Testis (tissue), 2 donors: Measurements from ENCODE around the gene DENND1A.

Experiments used
- POLR2A ChIP-seq: fragments of 450-650 bp; IDR thresholded peaks from one replicate; pipeline ENCODE4 v1.6.1; 2017; ENCODE audit warnings: antibody characterized with exemption, mild to moderate bottlenecking, moderate library complexity
- TF ChIP-seq, protein P1 (sequence below), 3 experiments: fragments of 450-650 bp in 2 of 3; fragments of 200-600 bp in 1 of 3; sonication (generic) in 1 of 3; IDR thresholded peaks; one replicate each; pipeline ENCODE4 v1.5.1; 2016 to 2019; ENCODE audit warnings: antibody characterized with exemption in 3 of 3, mild to moderate bottlenecking in 2 of 3, moderate library complexity in 1 of 3

DNA sequence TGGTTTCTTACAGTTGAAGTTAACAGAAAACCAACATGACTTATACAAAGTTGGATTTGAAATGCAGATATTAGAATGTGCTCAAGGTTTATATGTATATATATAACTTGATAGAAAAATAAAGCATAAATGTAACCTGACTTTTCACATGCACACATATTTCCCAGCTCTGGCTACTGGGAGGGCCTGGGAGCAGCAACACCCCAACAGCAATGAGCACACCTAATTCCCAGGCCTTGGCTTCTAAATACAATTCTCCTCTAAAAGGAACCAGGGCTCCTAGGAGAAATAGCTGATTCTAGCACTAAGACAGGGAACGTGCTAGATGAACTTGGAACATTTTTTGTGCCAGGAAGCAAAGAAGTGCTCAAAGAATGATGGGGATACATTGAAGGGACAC is 42.1 kb downstream of the DENND1A start:
- no peak for TF ChIP-seq POLR2A
- TF ChIP-seq, protein P1, sequence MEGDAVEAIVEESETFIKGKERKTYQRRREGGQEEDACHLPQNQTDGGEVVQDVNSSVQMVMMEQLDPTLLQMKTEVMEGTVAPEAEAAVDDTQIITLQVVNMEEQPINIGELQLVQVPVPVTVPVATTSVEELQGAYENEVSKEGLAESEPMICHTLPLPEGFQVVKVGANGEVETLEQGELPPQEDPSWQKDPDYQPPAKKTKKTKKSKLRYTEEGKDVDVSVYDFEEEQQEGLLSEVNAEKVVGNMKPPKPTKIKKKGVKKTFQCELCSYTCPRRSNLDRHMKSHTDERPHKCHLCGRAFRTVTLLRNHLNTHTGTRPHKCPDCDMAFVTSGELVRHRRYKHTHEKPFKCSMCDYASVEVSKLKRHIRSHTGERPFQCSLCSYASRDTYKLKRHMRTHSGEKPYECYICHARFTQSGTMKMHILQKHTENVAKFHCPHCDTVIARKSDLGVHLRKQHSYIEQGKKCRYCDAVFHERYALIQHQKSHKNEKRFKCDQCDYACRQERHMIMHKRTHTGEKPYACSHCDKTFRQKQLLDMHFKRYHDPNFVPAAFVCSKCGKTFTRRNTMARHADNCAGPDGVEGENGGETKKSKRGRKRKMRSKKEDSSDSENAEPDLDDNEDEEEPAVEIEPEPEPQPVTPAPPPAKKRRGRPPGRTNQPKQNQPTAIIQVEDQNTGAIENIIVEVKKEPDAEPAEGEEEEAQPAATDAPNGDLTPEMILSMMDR (IDR thresholded peaks at IDR 0.05) = no peak
